ENCODE results near the gene MYH11.

MYH11 gene

GRCh38 chr16:15770512-15770911 lies 86.3 kb downstream of the MYH11 start:
- DNase-seq (ENCODE audit: extremely low read depth, low read depth): no peak
- TF ChIP-seq CTCF (IDR thresholded peaks at IDR 0.05; ENCODE audit: low read depth, low read length): no peak

DNA sequence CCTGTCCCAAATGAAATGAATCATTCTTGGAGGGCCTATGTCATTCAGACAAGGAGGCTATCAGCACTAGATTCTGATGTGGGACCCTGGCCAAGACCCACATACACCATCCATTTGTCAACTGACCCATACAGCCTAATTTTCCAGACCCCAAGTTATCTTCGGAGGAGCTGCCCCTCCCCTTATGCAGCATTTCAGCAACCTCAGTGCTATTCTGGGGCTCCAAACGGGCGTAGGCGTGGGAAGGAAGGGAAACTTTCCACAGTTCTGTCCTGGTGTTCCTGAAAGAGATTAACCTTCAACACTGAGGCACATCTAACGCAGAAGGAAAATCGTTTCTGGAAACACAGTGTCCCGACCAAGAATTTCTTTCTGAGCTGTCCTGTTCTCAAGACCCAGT lies 86.7 kb downstream of the MYH11 start:
- no peak for TF ChIP-seq CTCF (IDR thresholded peaks at IDR 0.05; ENCODE audit: low read depth, low read length)
- no peak for DNase-seq (ENCODE audit: extremely low read depth, low read depth)

DNA sequence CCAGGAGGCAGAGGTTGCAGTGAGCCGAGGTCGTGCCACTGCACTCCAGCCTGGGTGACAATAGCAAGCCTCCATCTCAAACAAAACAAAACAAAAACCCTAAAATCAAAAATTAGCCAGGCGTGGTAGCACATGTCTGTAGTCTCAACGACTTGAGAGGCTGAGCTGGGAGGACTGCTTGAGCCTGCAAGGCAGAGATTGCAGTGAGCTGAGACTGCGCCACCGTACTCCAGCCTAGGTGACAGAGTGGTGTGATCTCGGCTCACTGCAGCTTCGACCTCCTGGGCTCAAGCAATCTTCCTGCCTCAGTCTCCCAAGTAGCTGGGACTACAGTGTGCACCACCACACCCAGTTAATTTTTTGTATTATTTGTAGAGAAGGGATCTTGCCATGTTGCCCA lies 87.6 kb downstream of the MYH11 start:
- TF ChIP-seq CTCF (IDR thresholded peaks at IDR 0.05; ENCODE audit: low read depth, low read length): no peak
- no peak for DNase-seq (ENCODE audit: extremely low read depth, low read depth)

DNA sequence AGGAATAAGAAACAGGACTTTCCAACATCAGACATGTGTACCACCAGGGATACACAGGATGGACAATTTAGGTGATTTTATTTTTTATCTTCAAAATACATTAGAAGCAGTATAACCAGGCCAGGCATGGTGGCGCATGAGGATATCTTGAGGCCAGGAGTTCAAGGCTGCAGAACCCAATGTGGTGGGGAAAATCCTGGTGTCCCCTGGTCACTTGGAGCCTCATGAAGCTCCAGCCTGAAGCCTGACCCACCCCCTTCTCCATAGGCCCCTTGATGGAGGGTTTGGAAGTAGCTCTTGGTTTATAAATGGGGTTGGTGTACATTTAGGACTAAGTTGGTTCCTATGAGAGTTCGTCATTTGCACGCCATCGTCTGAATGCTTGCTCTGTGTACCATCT lies 88.6 kb downstream of the MYH11 start:
- DNase-seq (ENCODE audit: extremely low read depth, low read depth): no peak
- TF ChIP-seq CTCF (IDR thresholded peaks at IDR 0.05; ENCODE audit: low read depth, low read length): no peak

GRCh38 chr16:15766918-15767317 lies 89.9 kb downstream of the MYH11 start:
- DNase-seq (ENCODE audit: extremely low read depth, low read depth): no peak
- no peak for TF ChIP-seq CTCF (IDR thresholded peaks at IDR 0.05; ENCODE audit: low read depth, low read length)

DNA sequence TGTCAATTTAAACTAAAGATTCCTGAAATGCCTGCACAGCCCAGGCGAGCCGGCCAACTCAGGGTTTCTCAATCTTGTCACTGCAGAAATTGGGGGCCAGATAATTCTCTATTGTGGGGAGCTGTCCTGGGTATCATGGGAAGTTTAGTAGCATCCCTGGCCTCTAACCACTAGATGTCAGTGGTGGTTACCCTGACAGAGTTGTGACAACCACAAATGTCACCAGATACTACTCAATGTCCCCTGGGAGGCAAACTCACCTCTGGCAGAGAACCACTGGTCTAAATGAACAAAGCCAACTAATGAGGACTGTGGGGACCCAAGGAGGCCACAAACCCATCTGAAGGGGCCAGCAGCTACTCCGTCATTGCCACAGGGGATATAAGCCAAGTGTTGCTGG lies 90.9 kb downstream of the MYH11 start:
- no peak for DNase-seq (ENCODE audit: extremely low read depth, low read depth)
- peak; percentile 83 for TF ChIP-seq CTCF (IDR thresholded peaks at IDR 0.05; ENCODE audit: low read depth, low read length)

- TF ChIP-seq CTCF (IDR thresholded peaks at IDR 0.05; ENCODE audit: low read depth, low read length): no peak
- DNase-seq (ENCODE audit: extremely low read depth, low read depth): no peak
Measured at GRCh38 chr16:15765116-15765515, 91.7 kb downstream of the MYH11 start.

Measured in AG09319 (cell line).